Skeletal muscle satellite cell (primary cell): ENCODE data around the gene RTBDN. TPM values are rescaled to one million over a fixed set of nuclear protein-coding genes. Genes with fewer than 3 reads are reported as not detected.

Experiments used
- H3K27me3 ChIP-seq: 2 replicates; pipeline ENCODE4 v1.7.0; 2013; ENCODE audit warnings: low read length; ENCODE audit not compliant: control insufficient read depth, insufficient read depth
- H3K36me3 ChIP-seq: 2 replicates; pipeline ENCODE4 v1.7.0; 2013; ENCODE audit warnings: mild to moderate bottlenecking, control low read depth, low read length; ENCODE audit not compliant: insufficient read depth
- H3K4me1 ChIP-seq: 2 replicates; pipeline ENCODE4 v1.7.0; 2013; ENCODE audit warnings: low read length; ENCODE audit not compliant: control insufficient read depth, insufficient read depth
- H3K4me2 ChIP-seq: 2 replicates; pipeline ENCODE4 v1.7.0; 2013; ENCODE audit warnings: mild to moderate bottlenecking, low read length
- H3K4me3 ChIP-seq: 2 replicates; pipeline ENCODE4 v1.7.0; 2013; ENCODE audit warnings: low read length
- H3K9ac ChIP-seq: 2 replicates; pipeline ENCODE4 v1.7.0; 2013; ENCODE audit warnings: mild to moderate bottlenecking, low read depth, low read length, moderate library complexity
- H3K9me3 ChIP-seq: replicated peaks from 2 replicates; pipeline ENCODE4 v1.7.0; 2013; ENCODE audit warnings: mild to moderate bottlenecking, control low read depth, low read length
- total RNA-seq: library from RNA; depleted of rRNA; stranded (reverse); fragments of >200 nt; gene quantifications from 2 replicates; pipeline ENCODE4 v1.2.3, GENCODE V29; 2012; rRNA removed

RTBDN gene
- total RNA-seq, result not detected in 2 replicates

GRCh38 chr19:12834566-12834943 is at the start of gene RTBDN:
Gene RTBDN, minus strand, starts transcription at chr19:12834579. Its CDS starts 4,600 bp downstream, at chr19:12829979.
- H3K4me3 ChIP-seq, result peak within 1 kb of the TSS; percentile 51
- no peaks in the 10 kb centered on the region for H3K9me3 ChIP-seq
- H3K27me3 ChIP-seq, result peaks cover 84% of the 10 kb centered on the region
- no peak within 1 kb of the TSS for H3K9ac ChIP-seq
- peak within 1 kb of the TSS; percentile 74 for H3K4me2 ChIP-seq
- no peaks in the 10 kb centered on the region for H3K4me1 ChIP-seq
- H3K36me3 ChIP-seq, result no peaks in the 10 kb centered on the region

GRCh38 chr19:12882589-12882988 is 48.2 kb upstream of the RTBDN start:
- peaks cover 34% of the 10 kb centered on the region for H3K27me3 ChIP-seq
- peaks cover 12% of the 10 kb centered on the region for H3K4me1 ChIP-seq
- no peak overlapping the region for H3K4me2 ChIP-seq
- no peak overlapping the region for H3K4me3 ChIP-seq
- H3K9me3 ChIP-seq, result peaks cover 14% of the 10 kb centered on the region
- no peak overlapping the region for H3K9ac ChIP-seq
- H3K36me3 ChIP-seq, result no peaks in the 10 kb centered on the region

- peaks cover 12% of the 10 kb centered on the region for H3K4me1 ChIP-seq
- peaks cover 27% of the 10 kb centered on the region for H3K27me3 ChIP-seq
- H3K4me2 ChIP-seq, result peak within 1 kb of the TSS; percentile 98
- no peaks in the 10 kb centered on the region for H3K36me3 ChIP-seq
- peak within 1 kb of the TSS; percentile 93 for H3K4me3 ChIP-seq
- H3K9ac ChIP-seq, result peak within 1 kb of the TSS; percentile 82
- peaks cover 14% of the 10 kb centered on the region for H3K9me3 ChIP-seq
These were observed 46.9 kb upstream of the RTBDN start, which contains the start of gene DNASE2 for GRCh38 chr19:12881172-12881808. Gene DNASE2, minus strand, starts transcription at chr19:12881449. Its CDS starts 74 bp downstream, at chr19:12881375.

- peak overlapping the region; percentile 93 for H3K4me3 ChIP-seq
- peak overlapping the region; percentile 98 for H3K4me2 ChIP-seq
- peak overlapping the region; percentile 82 for H3K9ac ChIP-seq
- H3K9me3 ChIP-seq, result peaks cover 14% of the 10 kb centered on the region
- no peaks in the 10 kb centered on the region for H3K36me3 ChIP-seq
- H3K4me1 ChIP-seq, result peaks cover 12% of the 10 kb centered on the region
- H3K27me3 ChIP-seq, result peaks cover 22% of the 10 kb centered on the region
These were observed 46.3 kb upstream of the RTBDN start for GRCh38 chr19:12880551-12881171.

GRCh38 chr19:12875086-12875485 is 40.7 kb upstream of the RTBDN start:
- Histone ChIP-seq H3K9ac (no peak overlapping the region), H3K4me3 (no peak overlapping the region), H3K36me3 (peaks cover 2% of the 10 kb centered on the region), H3K4me2 (no peak overlapping the region), H3K9me3 (no peaks in the 10 kb centered on the region), H3K27me3 (no peaks in the 10 kb centered on the region), H3K4me1 (peaks cover 5% of the 10 kb centered on the region)

GRCh38 chr19:12873891-12874745 is 39.7 kb upstream of the RTBDN start:
- peaks cover 5% of the 10 kb centered on the region for H3K4me1 ChIP-seq

GRCh38 chr19:12872941-12873890 is 38.8 kb upstream of the RTBDN start:
- H3K9ac ChIP-seq, result no peak overlapping the region
- peak overlapping the region; percentile 72 for H3K4me2 ChIP-seq
- H3K4me1 ChIP-seq, result peaks cover 5% of the 10 kb centered on the region
- H3K27me3 ChIP-seq, result no peaks in the 10 kb centered on the region
- H3K9me3 ChIP-seq, result no peaks in the 10 kb centered on the region
- peaks cover 2% of the 10 kb centered on the region for H3K36me3 ChIP-seq
- peak overlapping the region; percentile 44 for H3K4me3 ChIP-seq

More at GRCh38 chr19:12873891-12874745, 39.7 kb upstream of the RTBDN start:
- Histone ChIP-seq H3K36me3 (peaks cover 2% of the 10 kb centered on the region), H3K27me3 (no peaks in the 10 kb centered on the region), H3K9me3 (no peaks in the 10 kb centered on the region), H3K4me2 (no peak overlapping the region), H3K4me3 (no peak overlapping the region), H3K9ac (no peak overlapping the region)

GRCh38 chr19:12872255-12872654 is 37.9 kb upstream of the RTBDN start:
- peaks cover 5% of the 10 kb centered on the region for H3K4me1 ChIP-seq
- H3K4me3 ChIP-seq, result no peak overlapping the region
- H3K9ac ChIP-seq, result no peak overlapping the region
- no peaks in the 10 kb centered on the region for H3K27me3 ChIP-seq
- peaks cover 2% of the 10 kb centered on the region for H3K36me3 ChIP-seq
- no peaks in the 10 kb centered on the region for H3K9me3 ChIP-seq
- H3K4me2 ChIP-seq, result no peak overlapping the region

- Histone ChIP-seq H3K9ac (no peak overlapping the region), H3K36me3 (peaks cover 2% of the 10 kb centered on the region), H3K4me3 (no peak overlapping the region), H3K4me2 (no peak overlapping the region), H3K4me1 (peaks cover 5% of the 10 kb centered on the region), H3K9me3 (no peaks in the 10 kb centered on the region), H3K27me3 (no peaks in the 10 kb centered on the region)
These were observed 37.3 kb upstream of the RTBDN start for GRCh38 chr19:12871681-12872080.

- H3K36me3 ChIP-seq, result no peaks in the 10 kb centered on the region
These were observed 34.2 kb upstream of the RTBDN start for GRCh38 chr19:12868540-12869112.

More at GRCh38 chr19:12868540-12869112, 34.2 kb upstream of the RTBDN start:
- Histone ChIP-seq H3K4me2 (no peak overlapping the region), H3K27me3 (peaks cover 3% of the 10 kb centered on the region), H3K9me3 (no peaks in the 10 kb centered on the region), H3K9ac (no peak overlapping the region), H3K4me1 (peaks cover 5% of the 10 kb centered on the region), H3K4me3 (no peak overlapping the region)
